Measurements from ENCODE around the gene CLSTN2.

The CLSTN2 gene

GRCh38 chr3:140178482-140178881 lies 243.5 kb downstream of the CLSTN2 start:
- in situ Hi-C loops (cut with HindIII; ENCODE audit: low sequenced_read_pairs) = no loop called here

GRCh38 chr3:140180603-140181002 lies 245.6 kb downstream of the CLSTN2 start:
- in situ Hi-C loops (cut with HindIII; ENCODE audit: low sequenced_read_pairs) = no loop called here

GRCh38 chr3:140185375-140185774 lies 250.4 kb downstream of the CLSTN2 start:
- in situ Hi-C loops (cut with HindIII; ENCODE audit: low sequenced_read_pairs) = no loop called here

- in situ Hi-C loops (cut with HindIII; ENCODE audit: low sequenced_read_pairs) = no loop called here
Observed at GRCh38 chr3:140186421-140186920, 251.5 kb downstream of the CLSTN2 start.

- in situ Hi-C loops (cut with HindIII; ENCODE audit: low sequenced_read_pairs) = no loop called here
Observed at GRCh38 chr3:140187028-140187427, 252.0 kb downstream of the CLSTN2 start.

- in situ Hi-C loops (cut with HindIII; ENCODE audit: low sequenced_read_pairs) = no loop called here
Observed at GRCh38 chr3:140187656-140188221, 252.8 kb downstream of the CLSTN2 start.

GRCh38 chr3:140188285-140188684 lies 253.3 kb downstream of the CLSTN2 start:
- in situ Hi-C loops (cut with HindIII; ENCODE audit: low sequenced_read_pairs) = no loop called here

GRCh38 chr3:140189267-140189666 lies 254.3 kb downstream of the CLSTN2 start:
- in situ Hi-C loops (cut with HindIII; ENCODE audit: low sequenced_read_pairs) = no loop called here

- in situ Hi-C loops (cut with HindIII; ENCODE audit: low sequenced_read_pairs) = no loop called here
Observed at GRCh38 chr3:140189976-140190375, 255.0 kb downstream of the CLSTN2 start.

GRCh38 chr3:140196970-140197369 lies 262.0 kb downstream of the CLSTN2 start:
- in situ Hi-C loops (cut with HindIII; ENCODE audit: low sequenced_read_pairs) = no loop called here

GRCh38 chr3:140198242-140198641 lies 263.3 kb downstream of the CLSTN2 start:
- in situ Hi-C loops (cut with HindIII; ENCODE audit: low sequenced_read_pairs) = no loop called here

- in situ Hi-C loops (cut with HindIII; ENCODE audit: low sequenced_read_pairs) = no loop called here
Observed at GRCh38 chr3:140199008-140199407, 264.0 kb downstream of the CLSTN2 start.

GRCh38 chr3:140199743-140200142 lies 264.8 kb downstream of the CLSTN2 start:
- in situ Hi-C loops (cut with HindIII; ENCODE audit: low sequenced_read_pairs) = no loop called here

GRCh38 chr3:140203510-140203909 lies 268.5 kb downstream of the CLSTN2 start:
- in situ Hi-C loops (cut with HindIII; ENCODE audit: low sequenced_read_pairs) = no loop called here

GRCh38 chr3:140204271-140204984 lies 269.4 kb downstream of the CLSTN2 start:
- in situ Hi-C loops (cut with HindIII; ENCODE audit: low sequenced_read_pairs) = no loop called here

- in situ Hi-C loops (cut with HindIII; ENCODE audit: low sequenced_read_pairs) = no loop called here
Observed at GRCh38 chr3:140205598-140205997, 270.6 kb downstream of the CLSTN2 start.

- in situ Hi-C loops (cut with HindIII; ENCODE audit: low sequenced_read_pairs) = no loop called here
Observed at GRCh38 chr3:140206196-140207040, 271.4 kb downstream of the CLSTN2 start.

GRCh38 chr3:140207541-140207940 lies 272.6 kb downstream of the CLSTN2 start:
- in situ Hi-C loops (cut with HindIII; ENCODE audit: low sequenced_read_pairs) = no loop called here

GRCh38 chr3:140216249-140216648 lies 281.3 kb downstream of the CLSTN2 start:
- in situ Hi-C loops (cut with HindIII; ENCODE audit: low sequenced_read_pairs) = no loop called here

GRCh38 chr3:140219291-140219690 lies 284.3 kb downstream of the CLSTN2 start:
- in situ Hi-C loops (cut with HindIII; ENCODE audit: low sequenced_read_pairs) = no loop called here

GRCh38 chr3:140219923-140220452 lies 285.0 kb downstream of the CLSTN2 start:
- in situ Hi-C loops (cut with HindIII; ENCODE audit: low sequenced_read_pairs) = no loop called here

Measured in DLD1 (cell line).